Progenitor cell of endocrine pancreas (in vitro differentiated cells): Measurements from ENCODE around the gene RPTOR. TPM values are rescaled to one million over a fixed set of nuclear protein-coding genes. Genes with fewer than 3 reads are reported as not detected.

Source experiments
- DNase-seq: peaks from one replicate; pipeline ENCODE4 v3.0.0; 2021; ENCODE audit warnings: low spot score; ENCODE audit not compliant: unreplicated experiment
- H3K27ac Mint-ChIP-seq: 2 replicates; pipeline ENCODE4 v1.8.0; 2021; ENCODE audit warnings: mild to moderate bottlenecking, moderate library complexity, mixed read lengths
- H3K27me3 Mint-ChIP-seq: 2 replicates; pipeline ENCODE4 v1.8.0; 2021; ENCODE audit warnings: mixed read lengths
- H3K36me3 Mint-ChIP-seq: 2 replicates; pipeline ENCODE4 v1.8.0; 2022; ENCODE audit warnings: mixed read lengths; ENCODE audit not compliant: insufficient read depth
- H3K4me1 Mint-ChIP-seq: 2 replicates; pipeline ENCODE4 v1.8.0; 2021; ENCODE audit warnings: low read depth, mixed read lengths
- H3K4me3 Mint-ChIP-seq: 2 replicates; pipeline ENCODE4 v1.8.0; 2021; ENCODE audit warnings: low read depth, mild to moderate bottlenecking, moderate library complexity, mixed read lengths
- H3K9me3 Mint-ChIP-seq: 2 replicates; pipeline ENCODE4 v1.8.0; 2021; ENCODE audit warnings: low read depth, mixed read lengths
- total RNA-seq: library from RNA; stranded (reverse); gene quantifications from 2 replicates; pipeline ENCODE4 v1.2.1, GENCODE V29; 2021
- TF ChIP-seq, protein P1 (sequence below): fragments of 200-600 bp; sonication (generic); IDR thresholded peaks from one replicate; pipeline ENCODE4 v1.5.0; 2021; ENCODE audit warnings: antibody characterized with exemption, mild to moderate bottlenecking; ENCODE audit not compliant: unreplicated experiment

RPTOR gene
- total RNA-seq, 1 donor from 2014 or later = 40.0 TPM

DNA sequence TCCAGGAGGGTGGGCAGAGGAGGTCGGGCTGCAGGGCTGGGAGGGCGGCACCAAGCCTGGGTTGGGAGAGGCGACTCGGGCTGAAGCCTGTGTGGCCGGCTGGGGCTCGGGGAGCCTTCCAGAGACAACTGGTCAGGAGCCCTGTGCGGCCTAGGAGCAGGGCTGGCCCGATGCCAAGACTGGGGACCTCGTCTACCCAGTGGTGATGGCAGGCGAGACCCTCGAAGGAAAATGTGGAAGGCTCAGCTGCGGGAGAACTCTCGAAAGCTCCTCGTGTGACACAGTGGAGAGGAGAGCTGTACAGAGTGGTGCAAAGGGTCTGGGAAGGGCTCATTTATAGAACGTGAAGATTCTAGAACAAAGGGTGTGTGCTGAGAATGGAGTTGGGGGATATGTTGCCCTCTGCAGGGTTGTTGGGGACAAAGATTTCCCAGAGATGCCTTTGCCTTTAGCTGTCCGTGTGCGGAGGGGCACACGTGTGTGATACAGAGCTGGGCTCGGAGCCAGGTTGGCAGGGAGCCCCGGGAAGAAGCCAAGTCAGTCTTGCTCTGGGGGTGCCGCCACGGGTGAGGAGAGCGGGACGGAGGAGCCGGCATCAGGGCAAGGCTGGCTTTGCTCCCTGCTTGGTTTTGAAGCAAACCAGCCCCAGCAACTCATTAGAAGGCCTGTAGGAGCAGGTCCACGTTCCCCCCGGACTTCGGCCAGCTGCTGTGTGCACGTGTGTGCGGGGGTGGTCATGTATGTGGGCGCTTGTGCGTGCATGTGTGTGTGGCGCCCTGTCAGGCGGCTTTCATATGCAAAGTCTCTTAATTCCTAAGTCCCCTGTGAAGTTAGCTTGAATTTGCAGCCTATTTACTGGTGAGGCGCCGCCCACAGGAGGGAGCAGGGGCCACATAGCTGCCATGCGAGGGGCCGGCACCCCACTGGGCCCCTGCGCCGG lies 314.6 kb downstream of the RPTOR start:
- Mint-ChIP-seq H3K9me3 (peaks cover 3% of the 10 kb centered on the region), H3K27me3 (no peaks in the 10 kb centered on the region), H3K36me3 (peaks cover 24% of the 10 kb centered on the region), H3K27ac (no peak overlapping the region), H3K4me3 (no peak overlapping the region), H3K4me1 (no peaks in the 10 kb centered on the region)
- no peak for DNase-seq
- TF ChIP-seq, protein P1, sequence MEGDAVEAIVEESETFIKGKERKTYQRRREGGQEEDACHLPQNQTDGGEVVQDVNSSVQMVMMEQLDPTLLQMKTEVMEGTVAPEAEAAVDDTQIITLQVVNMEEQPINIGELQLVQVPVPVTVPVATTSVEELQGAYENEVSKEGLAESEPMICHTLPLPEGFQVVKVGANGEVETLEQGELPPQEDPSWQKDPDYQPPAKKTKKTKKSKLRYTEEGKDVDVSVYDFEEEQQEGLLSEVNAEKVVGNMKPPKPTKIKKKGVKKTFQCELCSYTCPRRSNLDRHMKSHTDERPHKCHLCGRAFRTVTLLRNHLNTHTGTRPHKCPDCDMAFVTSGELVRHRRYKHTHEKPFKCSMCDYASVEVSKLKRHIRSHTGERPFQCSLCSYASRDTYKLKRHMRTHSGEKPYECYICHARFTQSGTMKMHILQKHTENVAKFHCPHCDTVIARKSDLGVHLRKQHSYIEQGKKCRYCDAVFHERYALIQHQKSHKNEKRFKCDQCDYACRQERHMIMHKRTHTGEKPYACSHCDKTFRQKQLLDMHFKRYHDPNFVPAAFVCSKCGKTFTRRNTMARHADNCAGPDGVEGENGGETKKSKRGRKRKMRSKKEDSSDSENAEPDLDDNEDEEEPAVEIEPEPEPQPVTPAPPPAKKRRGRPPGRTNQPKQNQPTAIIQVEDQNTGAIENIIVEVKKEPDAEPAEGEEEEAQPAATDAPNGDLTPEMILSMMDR = no peak

DNA sequence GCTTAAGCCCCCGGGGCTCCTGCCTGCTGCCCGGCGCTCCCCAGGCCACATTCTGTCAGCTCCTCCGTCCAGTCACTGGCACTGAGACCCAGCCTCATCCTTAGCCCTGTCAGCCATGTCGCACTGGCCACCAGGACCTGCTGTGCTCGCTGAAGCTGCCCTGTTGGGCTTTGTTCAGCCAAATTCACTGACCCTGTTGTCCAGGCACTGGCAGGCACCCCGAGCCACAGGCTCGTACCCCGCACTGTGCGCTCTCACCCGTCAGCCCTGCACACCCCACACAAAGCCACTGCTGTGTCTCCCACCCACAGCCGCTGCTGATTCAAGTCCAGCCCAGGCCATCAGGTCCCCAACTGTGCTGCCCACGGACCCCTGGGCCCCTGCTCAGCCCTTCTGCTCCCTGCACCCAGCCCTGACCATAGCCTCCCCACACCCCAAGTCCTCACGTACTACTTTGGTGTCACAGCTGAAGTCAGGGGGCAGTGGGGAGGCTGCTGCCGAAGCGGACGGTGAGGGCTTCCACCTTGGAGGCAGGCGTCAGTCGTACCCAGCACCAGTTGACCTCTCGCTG lies 315.5 kb downstream of the RPTOR start:
- H3K27me3 Mint-ChIP-seq = no peaks in the 10 kb centered on the region
- peaks cover 22% of the 10 kb centered on the region for H3K36me3 Mint-ChIP-seq
- H3K4me3 Mint-ChIP-seq = no peak overlapping the region
- no peak overlapping the region for H3K27ac Mint-ChIP-seq
- DNase-seq = no peak
- peaks cover 3% of the 10 kb centered on the region for H3K9me3 Mint-ChIP-seq
- peaks cover 1% of the 10 kb centered on the region for H3K4me1 Mint-ChIP-seq
- TF ChIP-seq, protein P1 = no peak

DNA sequence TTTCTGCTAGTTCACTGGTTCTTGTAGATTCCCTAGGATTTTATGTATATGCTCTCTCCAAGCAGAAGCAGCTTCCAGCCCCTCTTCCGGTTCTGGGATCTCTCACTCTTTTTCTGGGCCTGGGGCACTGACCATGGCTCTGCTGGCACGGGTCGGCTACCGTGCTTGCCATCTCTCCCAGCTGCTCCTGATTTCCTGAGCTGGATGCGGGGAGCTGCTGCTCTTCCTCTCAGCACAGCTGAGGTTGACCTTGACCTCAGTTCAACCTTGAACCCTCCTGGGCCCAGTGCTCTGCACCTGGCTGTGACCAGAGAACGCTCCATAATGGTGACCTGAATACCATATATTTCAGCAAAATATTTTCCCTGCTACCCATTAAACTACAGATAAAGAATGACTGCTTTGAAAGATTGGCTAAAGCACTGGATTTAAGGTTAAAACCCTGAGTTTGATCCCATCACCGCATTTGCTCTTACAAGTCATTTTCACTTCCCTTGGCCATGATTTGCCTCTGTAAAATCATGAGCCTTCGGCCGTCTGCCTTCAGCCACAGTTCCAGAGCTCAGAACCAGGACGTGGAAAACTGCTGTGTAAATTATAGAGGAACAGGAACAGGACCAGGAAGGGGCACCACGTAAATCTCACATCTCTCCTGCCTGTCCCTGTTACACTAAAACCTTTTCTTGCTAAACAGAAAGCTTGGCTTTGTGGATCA lies 316.2 kb downstream of the RPTOR start:
- Mint-ChIP-seq H3K4me3 (no peak overlapping the region), H3K36me3 (peaks cover 19% of the 10 kb centered on the region), H3K27ac (no peak overlapping the region), H3K27me3 (no peaks in the 10 kb centered on the region), H3K9me3 (peaks cover 3% of the 10 kb centered on the region), H3K4me1 (peaks cover 7% of the 10 kb centered on the region)
- no peak for DNase-seq
- TF ChIP-seq, protein P1 = no peak

DNA sequence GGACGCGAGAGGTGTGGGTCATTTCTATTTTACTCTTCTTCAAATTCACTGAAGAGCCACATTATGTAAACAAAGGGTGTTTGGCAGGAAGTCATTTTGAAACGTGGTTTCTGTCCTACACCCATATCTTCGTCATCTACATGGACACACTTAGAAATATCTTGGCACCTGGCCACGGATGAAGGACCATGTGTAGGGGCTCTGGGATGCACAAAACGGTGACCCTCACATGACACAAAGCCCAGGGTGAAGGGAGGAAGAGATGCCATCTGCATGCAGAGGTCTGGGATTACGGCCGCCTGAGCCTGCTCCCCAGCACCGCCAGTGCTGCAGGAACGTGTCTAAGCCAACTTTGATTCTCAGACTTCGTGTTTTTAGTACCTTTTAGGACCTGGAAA lies 316.8 kb downstream of the RPTOR start:
- H3K27me3 Mint-ChIP-seq = no peaks in the 10 kb centered on the region
- TF ChIP-seq, protein P1 = no peak
- no peak overlapping the region for H3K27ac Mint-ChIP-seq
- peaks cover 21% of the 10 kb centered on the region for H3K36me3 Mint-ChIP-seq
- peaks cover 3% of the 10 kb centered on the region for H3K9me3 Mint-ChIP-seq
- H3K4me3 Mint-ChIP-seq = no peak overlapping the region
- DNase-seq = no peak
- peaks cover 10% of the 10 kb centered on the region for H3K4me1 Mint-ChIP-seq

DNA sequence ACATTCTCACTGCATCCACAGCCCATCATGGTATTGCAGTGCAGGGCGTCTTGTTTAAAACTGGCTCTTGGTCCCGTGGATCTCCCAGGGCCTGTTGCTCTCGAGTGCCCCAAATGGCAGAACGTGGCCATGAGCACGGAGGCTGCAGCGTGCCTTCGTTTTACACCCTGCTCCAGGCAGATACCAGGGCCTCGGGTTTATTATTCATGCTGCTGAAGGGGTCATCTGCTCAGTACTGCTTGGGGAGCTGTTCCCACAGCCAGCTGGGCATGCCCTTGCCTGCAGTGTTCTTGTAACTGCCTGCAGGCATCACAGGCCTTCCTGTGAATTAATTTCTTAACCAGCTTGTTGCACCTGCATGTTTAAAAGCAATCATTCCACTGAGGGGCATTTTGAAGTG lies 317.3 kb downstream of the RPTOR start:
- H3K36me3 Mint-ChIP-seq = peaks cover 20% of the 10 kb centered on the region
- H3K4me1 Mint-ChIP-seq = peaks cover 10% of the 10 kb centered on the region
- H3K27ac Mint-ChIP-seq = no peak overlapping the region
- H3K9me3 Mint-ChIP-seq = peaks cover 3% of the 10 kb centered on the region
- DNase-seq = no peak
- TF ChIP-seq, protein P1 = peak; percentile 35
- no peak overlapping the region for H3K4me3 Mint-ChIP-seq
- no peaks in the 10 kb centered on the region for H3K27me3 Mint-ChIP-seq
